NCI-H1694 (cell line): ENCODE data around the gene LRRC4B.
A peak's percentile ranks its signal among the peaks of the same experiment; 100 is the strongest.
"Not testable (repeated sequence)": the region's sequence is repeated elsewhere in the genome, so short reads cannot be mapped to it uniquely, and the experiment has no call there.

Source experiments
- DNase-seq: peaks from one replicate; lab custom pipeline; 2025; lab: John Stamatoyannopoulos, UW

The LRRC4B gene

DNA sequence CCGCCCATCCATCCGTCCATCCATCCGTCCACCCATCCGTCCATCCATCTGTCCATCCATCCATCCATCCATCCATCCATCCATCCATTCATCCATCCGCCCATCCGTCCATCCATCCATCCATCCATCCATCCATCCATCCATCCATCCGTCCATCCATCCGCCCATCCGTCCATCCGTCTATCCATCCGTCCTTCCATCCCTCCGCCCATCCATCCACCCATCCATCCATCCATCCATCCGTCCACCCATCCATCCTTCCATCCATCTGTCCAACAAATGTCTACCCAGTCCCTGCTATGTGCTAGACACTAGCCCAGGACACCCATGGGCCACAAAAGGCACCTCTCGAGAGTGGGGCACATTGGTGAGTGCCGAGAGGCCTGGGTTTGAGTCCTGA is 15.7 kb downstream of the LRRC4B start:
- DNase-seq = no peak

DNA sequence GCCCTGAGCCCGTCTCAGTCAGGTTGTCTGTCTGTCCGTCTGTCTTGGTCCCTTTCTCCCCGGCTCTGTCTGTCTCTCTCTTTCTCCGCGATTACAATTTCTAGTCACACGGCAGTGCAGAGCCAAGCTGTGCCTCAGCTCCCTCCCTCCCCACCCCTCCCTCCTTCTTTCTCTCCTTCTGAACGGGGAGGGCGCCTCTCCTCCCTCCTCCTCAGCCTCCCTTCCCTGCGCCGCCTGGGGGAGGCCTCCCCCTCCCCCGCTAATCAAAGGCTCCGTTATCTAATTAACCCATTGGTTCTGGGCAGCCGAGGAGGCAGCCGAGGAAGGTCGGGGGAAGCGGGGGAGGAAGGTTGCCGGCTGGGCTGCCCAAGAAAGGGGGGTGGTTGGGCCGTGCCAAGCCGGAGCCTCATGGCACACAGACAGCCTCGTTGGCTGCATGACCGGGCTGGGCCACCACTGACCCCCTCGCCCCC is 16.5 kb downstream of the LRRC4B start:
- peak; percentile 21 for DNase-seq

DNA sequence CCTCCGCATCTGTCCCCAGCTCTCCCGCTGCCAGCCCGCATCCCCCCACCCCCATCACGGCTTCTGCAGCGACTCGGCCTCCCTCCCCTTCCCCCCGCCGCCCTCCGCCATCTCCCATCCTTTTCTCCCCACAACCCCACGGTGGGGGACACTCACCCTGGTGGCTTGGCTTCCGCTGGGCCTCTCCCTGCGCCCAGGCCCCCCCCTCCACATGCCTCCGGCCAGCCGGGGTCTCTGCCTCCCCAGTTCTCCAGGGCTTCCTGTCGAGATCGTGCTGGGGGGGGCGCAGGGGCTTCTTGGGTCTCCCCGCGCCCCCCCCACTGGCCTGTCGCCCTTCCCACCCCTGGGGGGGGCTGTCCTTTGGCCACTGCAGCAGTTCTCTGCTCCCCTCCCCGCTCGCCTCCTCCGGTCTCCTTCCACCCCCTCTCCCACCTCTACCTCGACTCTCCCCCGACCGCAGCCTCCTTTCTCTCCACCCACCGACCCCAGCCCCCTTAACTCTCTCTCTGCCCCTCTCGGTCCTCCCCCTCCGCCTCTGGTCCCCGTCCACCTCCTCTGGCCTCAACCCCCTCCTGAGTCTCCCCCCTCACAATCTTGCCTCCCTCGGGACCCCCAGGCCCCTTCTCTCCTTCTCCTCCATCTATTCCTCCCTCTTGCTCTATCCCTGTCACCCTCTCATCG is 17.1 kb downstream of the LRRC4B start:
- DNase-seq = no peak

DNA sequence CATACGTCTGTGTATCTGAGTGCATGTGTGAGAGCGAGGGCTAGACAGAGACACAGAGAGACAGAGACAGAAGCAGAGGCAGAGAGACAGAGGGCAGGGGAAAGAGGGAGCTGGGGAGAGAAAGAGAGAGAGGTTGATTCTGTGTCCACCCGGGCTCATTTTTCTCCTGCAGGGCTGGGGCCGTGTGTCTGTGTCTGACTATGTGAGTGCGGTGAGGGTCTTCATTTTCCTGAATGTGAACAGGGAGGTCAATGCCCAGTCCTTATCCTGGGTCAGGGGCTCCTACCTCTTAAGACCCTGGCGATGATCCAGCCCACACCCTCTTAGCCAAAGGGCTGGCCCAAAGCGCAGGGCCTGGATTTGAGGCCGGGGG is 17.7 kb downstream of the LRRC4B start:
- no peak for DNase-seq

DNA sequence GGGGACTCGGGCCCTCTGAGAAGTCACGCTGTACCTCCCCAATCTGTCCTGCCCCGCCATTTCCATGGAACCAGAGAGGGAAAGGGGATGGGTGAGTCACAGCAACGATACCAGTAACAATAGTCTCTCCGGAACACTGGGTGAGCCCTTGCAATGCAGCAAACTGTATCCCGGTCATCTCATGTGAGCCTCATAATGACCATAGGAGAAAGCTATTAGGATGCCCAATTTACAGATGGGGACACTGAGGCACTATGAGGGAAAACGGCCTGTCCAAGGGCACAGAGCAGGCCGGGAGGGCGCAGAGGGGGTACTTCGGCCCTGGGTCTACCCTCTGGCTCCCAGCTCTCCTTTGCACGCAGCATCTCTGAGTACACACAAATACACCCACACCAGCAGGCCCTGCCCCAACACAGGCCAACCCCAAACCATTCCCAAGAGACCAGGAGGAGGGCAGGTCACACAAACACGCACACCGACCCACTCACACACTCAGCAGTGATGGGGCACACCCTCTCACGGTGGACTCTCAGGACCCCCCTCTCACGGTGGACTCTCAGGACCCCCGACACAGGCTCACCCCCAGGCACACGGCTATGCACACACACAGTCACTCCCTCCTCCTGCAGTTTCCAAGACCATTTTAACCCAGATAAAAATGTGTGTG is 18.2 kb downstream of the LRRC4B start:
- DNase-seq = no peak

DNA sequence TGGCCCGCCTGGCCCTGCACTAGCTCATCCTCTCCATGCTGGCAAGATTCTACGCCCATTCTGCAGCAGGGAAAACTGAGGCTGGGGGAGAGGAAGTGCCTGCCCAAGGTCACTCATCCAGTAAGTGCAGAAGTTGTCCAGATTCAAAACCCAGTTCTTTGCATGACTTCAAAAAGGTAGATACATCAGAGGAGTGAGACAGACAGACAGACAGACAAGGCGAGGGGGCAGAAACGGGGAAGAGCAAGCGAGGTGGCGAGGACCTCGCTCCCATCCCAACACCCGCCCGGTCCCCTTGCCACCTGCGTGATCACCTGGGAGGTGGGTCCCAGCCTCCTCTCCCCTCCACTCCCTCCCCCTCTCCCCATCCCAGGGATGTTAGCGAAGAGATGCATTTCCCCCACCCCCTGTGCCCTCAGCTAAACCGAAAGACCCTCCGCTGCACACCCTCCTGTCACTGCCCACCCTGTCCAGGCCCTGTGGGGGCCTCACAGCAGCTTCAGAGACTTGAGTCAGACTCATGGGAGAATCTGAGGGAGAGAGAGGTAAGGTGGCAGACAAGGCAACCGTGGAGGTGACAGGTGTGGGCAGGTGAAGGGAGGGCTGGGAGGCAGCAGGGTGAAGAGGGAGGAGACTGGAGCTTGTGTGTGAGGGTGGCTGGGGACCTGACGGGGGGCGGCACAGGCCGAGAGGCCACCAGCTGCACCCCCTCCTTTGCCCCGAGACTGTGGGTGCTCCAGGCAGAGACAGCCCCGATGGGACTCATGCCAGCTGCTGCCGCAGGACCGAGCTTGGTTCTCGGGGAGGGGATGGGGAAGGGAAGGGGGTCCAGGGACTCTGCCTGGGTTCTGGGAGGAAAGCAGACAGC is 18.9 kb downstream of the LRRC4B start:
- DNase-seq = no peak

DNA sequence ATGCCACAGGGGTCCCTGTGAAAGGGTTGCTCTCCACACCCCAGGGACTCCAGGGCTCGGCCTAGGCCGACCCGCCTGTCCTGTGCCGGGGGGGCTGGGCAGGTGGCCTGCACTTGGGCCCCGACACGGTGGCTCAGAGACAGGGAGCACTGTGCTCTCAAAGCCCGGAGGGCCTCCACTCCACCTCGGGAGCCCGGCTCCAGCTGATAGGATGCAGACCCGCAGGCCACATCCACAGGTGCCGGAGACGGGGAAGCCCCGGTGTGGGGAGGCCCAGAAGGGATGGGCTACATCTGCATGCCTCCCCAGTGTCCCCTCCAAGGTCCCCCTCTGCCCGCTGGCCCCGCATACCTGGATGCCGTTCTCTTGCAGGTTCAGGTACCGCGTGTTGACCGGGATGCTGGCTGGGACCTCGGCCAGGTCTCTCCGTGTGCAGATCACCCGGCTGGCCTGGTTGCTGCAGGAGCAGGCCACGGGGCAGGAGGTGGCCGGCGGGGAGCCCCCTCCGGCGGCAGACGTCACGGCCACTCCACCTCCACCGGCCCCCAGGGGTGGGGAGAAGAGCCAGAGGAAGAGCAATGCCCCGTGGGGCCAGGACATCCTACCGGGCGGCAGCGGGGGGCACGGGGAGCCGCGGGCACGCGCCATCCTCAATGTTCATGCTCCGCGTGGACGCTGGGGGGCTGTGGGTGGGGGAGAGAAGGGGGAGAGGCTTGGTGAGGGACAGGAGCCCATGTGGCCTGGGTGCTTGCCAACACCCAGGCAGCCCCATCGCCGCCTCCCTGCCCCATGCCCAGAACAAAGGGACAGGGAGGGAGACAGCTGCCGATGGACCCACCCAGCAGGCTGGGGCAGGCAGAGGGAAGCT is 19.8 kb downstream of the LRRC4B start:
- no peak for DNase-seq

DNA sequence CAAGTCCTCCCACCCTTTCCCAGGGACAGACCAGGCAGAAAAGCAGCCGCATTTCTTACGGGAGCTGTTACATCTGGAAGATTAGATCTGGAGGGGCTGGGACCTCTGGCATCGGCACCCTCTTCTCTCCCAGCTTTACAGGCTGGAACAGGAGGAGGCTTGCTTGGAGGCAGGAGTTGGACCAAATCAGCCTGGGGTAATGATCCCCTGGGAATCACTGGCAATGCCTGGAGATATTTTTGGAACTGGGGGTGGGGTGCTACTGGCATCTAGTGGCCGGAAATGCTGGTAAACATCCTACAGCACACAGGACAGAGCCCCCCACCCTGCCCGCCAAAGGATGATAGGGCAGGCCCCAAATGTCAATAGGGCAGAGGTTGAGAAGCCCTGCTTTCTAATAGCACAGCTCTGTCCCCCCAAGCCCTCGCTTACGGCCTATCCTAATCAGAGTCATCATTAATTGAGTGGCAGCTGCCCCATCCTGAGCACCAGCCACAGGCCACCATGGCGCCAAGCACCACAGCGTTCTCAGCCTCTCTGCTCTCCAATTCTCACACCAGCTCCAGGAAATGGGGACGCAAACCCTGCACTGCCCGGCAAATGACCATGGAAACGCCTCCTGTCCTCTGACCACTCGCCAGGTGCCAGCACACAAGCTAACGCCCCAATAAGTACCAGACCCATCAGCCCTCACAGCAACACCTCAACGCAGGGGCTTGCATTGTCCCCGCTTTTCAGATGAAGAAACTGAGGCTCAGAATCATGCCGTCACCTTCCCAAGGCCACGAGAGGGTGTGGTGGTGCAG is 20.6 kb downstream of the LRRC4B start:
- peak; percentile 14 for DNase-seq

DNA sequence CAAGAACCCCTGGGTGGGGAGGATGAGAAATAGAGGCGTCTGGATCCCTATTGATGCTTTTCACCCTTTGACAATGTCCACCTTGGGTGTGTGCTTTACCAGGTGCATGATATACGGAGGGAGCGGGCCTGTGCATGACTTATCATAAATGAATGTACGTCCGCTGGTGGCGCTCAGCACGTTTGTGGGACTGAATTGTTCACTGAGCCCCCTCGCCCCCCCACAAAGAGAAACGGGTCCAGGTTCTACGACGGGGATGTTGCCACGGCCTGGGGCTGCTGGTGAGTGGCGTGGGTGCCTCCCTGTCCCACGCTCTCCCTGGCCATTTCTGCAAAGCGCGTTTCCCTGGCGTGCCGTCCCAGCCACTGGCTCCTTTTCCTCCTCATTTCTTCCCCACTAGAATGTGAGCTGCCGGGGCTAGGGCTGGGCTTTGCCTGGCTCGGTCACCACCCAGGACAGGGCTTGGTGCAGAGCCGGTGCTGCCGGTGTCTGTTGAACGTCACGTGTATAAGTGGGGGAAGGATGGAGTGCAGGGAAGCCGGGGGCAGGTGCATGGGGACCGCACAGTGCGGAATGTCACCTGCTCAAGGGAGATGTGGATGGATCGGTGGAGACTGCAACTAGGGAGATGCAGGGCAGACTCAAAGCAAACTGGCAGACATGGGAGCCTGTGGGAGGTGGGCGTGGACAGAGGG is 21.6 kb downstream of the LRRC4B start:
- DNase-seq = no peak

DNA sequence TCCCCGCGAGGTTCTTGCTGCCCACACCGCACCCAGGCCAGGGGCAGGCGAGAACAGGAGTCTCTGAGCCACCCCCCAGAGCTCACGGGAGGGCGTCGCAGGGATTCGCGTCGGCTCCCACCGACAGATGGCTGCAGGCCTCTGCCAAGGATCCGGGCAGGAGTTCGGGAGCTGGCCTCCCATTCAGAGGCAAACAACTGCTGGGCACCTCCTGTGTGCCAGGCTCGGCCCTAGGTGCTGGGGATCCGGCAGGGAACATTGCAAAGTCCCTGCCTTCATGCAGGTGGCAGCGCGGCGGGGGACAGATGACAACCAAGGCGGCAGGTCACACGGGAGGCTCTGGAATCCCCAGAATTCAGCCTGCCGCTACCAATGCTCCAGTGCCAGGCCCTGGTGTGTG is 25.3 kb downstream of the LRRC4B start:
- DNase-seq = peak; percentile 25

DNA sequence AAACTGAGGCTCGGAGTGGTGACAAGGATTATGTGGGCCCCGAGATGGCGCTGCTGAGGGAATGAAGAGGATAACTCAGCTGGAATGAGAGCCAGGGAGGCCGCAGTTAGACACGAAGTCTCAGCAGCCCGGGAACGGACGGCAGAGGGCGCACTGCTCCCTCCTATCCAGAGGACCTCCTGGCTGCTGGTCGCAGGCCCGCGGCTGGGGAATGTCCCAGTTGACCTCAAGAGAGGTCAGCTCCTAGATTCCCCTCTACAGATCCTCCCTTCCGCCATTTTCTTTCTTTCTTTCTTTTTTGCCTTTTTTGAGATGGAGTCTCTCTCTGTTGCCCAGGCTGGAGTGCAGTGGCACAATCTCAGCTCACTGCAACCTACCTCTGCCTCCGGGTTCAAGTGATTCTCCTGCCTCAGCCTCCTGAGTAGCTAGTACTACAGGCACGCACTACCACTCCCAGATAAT is 30.4 kb downstream of the LRRC4B start:
- peak; percentile 87 for DNase-seq

DNA sequence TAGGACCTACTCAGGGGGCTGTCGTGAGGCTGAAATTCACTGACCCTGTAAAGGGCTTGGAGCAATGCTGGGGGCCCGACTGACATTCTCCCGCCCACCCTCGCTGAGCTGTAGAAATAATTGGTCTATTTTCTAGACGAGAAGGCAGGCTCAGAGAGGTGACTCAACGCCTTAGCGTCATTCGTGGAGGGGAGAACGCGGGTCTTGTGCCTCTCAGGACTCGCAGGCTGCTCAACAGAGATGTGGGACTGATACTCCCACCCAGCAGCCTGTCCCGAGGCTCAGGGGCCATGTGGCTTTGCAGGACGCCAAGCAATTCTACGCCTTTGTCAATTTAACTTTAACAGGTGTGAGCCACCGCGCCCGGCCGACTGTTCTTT is 30.9 kb downstream of the LRRC4B start:
- no peak for DNase-seq

DNA sequence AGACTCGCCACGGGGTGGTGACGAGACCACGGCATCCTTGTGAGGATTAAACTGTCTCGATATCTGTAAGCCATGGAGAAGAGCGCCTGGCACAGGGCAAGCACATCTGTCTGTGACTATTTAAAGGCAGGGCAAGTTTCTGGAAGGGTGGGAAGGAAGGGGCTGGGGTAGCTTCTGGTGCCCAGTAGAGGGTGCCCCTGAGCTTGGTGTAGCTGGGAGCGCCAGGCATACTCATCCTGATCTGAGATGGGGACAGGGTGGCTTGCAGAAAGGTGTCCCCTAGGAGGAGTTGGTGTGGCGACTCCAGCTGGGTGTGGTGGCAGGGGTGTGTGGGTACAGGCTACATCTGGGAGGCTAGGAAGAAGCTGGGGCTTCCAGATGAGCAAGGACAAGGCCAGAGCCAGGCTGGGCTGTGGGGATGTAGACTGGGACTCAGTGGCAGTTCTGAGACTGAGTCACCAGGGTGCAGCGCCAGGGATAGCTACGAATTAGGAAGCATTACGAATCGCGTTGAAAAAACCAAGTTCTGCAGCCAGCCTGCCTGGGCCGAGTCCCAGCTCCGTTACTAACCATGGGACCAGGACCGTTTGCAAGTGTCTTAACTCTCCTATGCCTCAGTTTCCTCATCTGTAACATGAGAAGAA is 31.5 kb downstream of the LRRC4B start:
- DNase-seq = no peak

DNA sequence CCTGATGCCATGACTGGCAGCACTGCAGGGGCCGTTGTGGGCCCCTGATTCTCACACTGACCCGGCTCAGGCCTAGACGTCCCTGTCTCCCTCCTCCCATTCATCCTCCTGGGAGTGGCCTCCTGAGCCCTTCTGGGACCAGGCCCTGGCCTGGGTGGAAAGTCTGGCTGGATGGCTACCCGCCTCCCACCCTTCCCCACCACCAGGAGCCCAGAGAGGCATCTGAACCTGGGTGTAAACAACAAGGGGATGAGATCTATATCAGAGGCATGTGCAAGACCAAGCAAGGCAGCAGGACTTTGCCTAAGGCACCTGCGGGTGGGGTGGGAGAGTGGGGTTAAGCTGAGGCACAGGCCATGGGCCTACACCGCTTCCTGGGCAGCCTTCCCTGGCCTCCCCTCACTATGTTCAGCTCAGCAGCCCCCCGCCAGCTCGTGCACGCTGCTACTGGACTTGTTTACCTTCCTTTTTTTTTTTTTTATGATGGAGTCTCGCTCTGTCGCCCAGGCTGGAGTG is 32.5 kb downstream of the LRRC4B start:
- DNase-seq = no peak

DNA sequence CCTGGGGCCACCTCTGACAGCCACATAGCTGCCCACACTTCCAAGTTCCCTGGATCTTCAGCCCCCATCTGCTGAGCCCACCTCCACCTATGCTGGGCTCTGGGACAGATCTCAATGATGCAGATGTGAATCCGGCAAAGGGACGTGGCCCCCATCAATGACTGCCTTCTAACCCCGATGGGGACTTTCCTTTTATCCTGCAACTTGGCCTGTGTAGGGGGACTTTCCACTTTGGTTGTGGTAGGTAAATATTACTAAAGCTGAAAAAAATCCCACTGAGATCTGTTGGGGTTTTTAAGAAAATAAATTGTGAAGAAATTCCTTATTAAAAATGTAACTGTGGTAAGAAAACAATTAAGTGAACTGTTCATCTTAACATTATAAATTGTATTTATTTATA is 33.8 kb downstream of the LRRC4B start:
- no peak for DNase-seq

DNA sequence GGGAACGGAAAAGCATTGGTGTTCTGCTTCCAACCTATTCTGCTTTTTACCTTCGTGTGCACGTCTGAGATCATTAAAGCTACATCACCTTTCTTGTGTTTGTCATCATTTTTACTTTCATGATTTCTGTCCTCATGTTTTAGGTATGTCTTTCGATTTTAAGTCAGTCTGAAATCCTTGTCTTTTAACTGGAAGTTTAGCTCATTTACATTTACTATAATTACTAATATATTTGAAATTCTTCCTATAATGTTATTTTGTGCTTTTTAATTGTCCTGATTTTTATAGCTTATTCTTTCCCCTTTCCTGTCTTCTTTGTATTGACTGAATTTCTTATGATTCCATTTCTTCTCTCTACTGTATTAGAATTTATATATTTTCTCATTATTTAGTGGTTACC is 35.3 kb downstream of the LRRC4B start:
- no peak for DNase-seq

DNA sequence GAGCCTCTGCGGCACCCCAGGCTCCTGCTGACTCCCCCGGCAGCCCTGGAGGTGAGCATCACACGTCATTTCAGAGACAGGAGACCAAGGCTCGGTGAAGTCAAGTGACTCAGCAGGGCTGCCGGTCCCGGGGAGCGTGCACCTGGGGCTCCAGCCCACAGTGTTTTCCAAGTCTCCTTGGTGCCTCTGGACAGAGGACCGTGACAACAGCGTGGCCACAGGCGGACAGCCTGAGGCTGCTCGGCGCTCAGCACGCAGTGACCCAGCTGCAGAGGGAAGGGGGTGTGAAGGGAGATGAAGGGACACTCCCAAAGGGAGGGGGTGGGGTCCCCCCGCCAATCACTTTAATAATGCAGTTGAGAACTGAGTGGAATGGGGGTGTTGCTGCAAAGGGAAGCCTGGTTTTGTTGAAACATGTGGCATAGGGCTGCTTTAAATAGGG is 37.0 kb downstream of the LRRC4B start:
- DNase-seq = no peak

DNA sequence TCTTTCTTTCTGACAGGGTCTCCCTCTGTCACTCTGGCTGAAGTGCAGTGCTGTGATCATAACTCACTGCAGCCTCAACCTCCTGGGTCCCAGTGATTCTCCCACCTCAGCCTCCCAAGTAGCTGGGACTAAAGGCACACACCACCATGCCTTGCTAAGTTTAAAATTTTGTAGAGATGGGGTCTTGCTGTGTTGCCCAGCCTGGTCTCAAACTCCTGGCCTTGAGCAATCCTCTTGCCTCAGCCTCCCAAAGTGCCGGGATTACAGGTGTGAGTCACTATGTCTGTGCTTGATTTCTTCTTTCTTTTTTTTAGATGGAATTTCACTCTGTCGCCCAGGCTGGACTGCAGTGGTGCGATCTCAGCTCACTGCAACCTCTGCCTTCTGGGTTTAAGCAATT is 40.2 kb downstream of the LRRC4B start:
- not testable (repeated sequence) for DNase-seq

DNA sequence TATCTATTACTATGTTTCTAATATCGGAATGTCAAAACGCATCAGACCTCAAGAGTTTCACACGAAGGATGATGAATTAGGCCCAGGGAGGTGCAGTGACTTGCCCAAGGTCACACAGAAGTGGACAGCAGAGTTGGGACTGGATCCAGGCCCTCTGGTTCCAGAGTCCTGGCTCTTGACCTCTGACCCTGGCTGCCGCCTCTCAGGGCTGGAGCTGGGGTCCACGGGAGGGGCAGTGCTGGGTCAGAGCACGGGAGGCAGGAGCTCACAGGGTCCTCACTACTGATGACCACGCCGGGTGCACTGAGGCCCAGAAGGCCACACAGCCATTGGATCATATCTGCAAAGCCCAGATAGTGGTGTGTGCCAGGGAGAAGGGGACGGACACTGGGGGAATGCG is 45.4 kb downstream of the LRRC4B start:
- DNase-seq = no peak
